Measurements from ENCODE around the gene SOX30. TPM values are rescaled to one million over a fixed set of nuclear protein-coding genes. Genes with fewer than 3 reads are reported as not detected.
"Not testable (repeated sequence)": the region's sequence is repeated elsewhere in the genome, so short reads cannot be mapped to it uniquely, and the experiment has no call there.

SOX30 gene
- total RNA-seq (2021): 0.41 to 0.55 TPM (median 0.46 TPM) in 3 replicates
- percentile 17 among the genes with signal in this experiment for Bru-seq, nascent RNA
- long read RNA-seq, experiment 1, partial matches to known transcripts: 0 of 3 reads
- long read RNA-seq, experiment 1, other reads (novel, unspliced or antisense): 2 of 3 reads
- long read RNA-seq, experiment 2, partial matches to known transcripts: 0 of 1 reads
- long read RNA-seq, experiment 2, other reads (novel, unspliced or antisense): 0 of 1 reads
- long read RNA-seq, experiment 3, partial matches to known transcripts: 1 of 1 reads
- long read RNA-seq, experiment 3, other reads (novel, unspliced or antisense): 0 of 1 reads

- H3K27me3 Mint-ChIP-seq (ENCODE audit: low read depth): peaks cover 45% of the 10 kb centered on the region
- no peak within 1 kb of the TSS for H3K27ac Mint-ChIP-seq
- ChIA-PET CTCF (interaction anchor here (0.7 to 1.7 kb wide), 6 partner anchors 15 to 281 kb away, joined by 3 to 5 read pairs (median 4); no protein-coding TSS in a partner anchor), POLR2A (interaction anchor here (0.6 to 1.8 kb wide), 2 partner anchors 32 to 80 kb away, joined by 3 to 4 read pairs; partner anchors contain the start of gene THG1L)
- DNase-seq (ENCODE audit: low spot score) (no peak), ATAC-seq (no peak)
- peak within 1 kb of the TSS; percentile 57 for H3K4me3 Mint-ChIP-seq
- peaks cover 22% of the 10 kb centered on the region for H3K36me3 Mint-ChIP-seq
- no peaks in the 10 kb centered on the region for H3K4me1 Mint-ChIP-seq
- TF ChIP-seq, protein P1, sequence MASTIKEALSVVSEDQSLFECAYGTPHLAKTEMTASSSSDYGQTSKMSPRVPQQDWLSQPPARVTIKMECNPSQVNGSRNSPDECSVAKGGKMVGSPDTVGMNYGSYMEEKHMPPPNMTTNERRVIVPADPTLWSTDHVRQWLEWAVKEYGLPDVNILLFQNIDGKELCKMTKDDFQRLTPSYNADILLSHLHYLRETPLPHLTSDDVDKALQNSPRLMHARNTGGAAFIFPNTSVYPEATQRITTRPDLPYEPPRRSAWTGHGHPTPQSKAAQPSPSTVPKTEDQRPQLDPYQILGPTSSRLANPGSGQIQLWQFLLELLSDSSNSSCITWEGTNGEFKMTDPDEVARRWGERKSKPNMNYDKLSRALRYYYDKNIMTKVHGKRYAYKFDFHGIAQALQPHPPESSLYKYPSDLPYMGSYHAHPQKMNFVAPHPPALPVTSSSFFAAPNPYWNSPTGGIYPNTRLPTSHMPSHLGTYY (CRISPR knock-in tag; IDR thresholded peaks at IDR 0.05): no peak
- no peak for TF ChIP-seq ATF3 (CRISPR knock-in tag; conservative IDR thresholded peaks at IDR 0.05)
- no peak for TF ChIP-seq TP53 (CRISPR knock-in tag; IDR thresholded peaks at IDR 0.05)
- TF ChIP-seq, protein P2, sequence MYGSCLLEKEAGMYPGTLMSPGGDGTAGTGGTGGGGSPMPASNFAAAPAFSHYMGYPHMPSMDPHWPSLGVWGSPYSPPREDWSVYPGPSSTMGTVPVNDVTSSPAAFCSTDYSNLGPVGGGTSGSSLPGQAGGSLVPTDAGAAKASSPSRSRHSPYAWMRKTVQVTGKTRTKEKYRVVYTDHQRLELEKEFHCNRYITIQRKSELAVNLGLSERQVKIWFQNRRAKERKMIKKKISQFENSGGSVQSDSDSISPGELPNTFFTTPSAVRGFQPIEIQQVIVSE (CRISPR knock-in tag; IDR thresholded peaks at IDR 0.05; ENCODE audit: borderline replicate concordance): no peak
- TF ChIP-seq ELF4 (CRISPR knock-in tag; IDR thresholded peaks at IDR 0.05; ENCODE audit: low read depth): no peak
- TF ChIP-seq CREM (CRISPR knock-in tag; IDR thresholded peaks at IDR 0.05): no peak
- no peak for TF ChIP-seq SP1 (CRISPR knock-in tag; conservative IDR thresholded peaks at IDR 0.05)
- TF ChIP-seq, protein P3, sequence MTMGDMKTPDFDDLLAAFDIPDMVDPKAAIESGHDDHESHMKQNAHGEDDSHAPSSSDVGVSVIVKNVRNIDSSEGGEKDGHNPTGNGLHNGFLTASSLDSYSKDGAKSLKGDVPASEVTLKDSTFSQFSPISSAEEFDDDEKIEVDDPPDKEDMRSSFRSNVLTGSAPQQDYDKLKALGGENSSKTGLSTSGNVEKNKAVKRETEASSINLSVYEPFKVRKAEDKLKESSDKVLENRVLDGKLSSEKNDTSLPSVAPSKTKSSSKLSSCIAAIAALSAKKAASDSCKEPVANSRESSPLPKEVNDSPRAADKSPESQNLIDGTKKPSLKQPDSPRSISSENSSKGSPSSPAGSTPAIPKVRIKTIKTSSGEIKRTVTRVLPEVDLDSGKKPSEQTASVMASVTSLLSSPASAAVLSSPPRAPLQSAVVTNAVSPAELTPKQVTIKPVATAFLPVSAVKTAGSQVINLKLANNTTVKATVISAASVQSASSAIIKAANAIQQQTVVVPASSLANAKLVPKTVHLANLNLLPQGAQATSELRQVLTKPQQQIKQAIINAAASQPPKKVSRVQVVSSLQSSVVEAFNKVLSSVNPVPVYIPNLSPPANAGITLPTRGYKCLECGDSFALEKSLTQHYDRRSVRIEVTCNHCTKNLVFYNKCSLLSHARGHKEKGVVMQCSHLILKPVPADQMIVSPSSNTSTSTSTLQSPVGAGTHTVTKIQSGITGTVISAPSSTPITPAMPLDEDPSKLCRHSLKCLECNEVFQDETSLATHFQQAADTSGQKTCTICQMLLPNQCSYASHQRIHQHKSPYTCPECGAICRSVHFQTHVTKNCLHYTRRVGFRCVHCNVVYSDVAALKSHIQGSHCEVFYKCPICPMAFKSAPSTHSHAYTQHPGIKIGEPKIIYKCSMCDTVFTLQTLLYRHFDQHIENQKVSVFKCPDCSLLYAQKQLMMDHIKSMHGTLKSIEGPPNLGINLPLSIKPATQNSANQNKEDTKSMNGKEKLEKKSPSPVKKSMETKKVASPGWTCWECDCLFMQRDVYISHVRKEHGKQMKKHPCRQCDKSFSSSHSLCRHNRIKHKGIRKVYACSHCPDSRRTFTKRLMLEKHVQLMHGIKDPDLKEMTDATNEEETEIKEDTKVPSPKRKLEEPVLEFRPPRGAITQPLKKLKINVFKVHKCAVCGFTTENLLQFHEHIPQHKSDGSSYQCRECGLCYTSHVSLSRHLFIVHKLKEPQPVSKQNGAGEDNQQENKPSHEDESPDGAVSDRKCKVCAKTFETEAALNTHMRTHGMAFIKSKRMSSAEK (CRISPR knock-in tag; IDR thresholded peaks at IDR 0.05; ENCODE audit: borderline replicate concordance): no peak
- no peak for TF ChIP-seq PRRX2 (CRISPR knock-in tag; IDR thresholded peaks at IDR 0.05)
- no peak for TF ChIP-seq ZNF317 (CRISPR knock-in tag; IDR thresholded peaks at IDR 0.05; ENCODE audit: borderline replicate concordance, low read depth)
- TF ChIP-seq CBFB (CRISPR knock-in tag; IDR thresholded peaks at IDR 0.05; ENCODE audit: low read depth): no peak
- TF ChIP-seq ZNF232 (CRISPR knock-in tag; IDR thresholded peaks at IDR 0.05): no peak
- TF ChIP-seq ZNF263 (CRISPR knock-in tag; IDR thresholded peaks at IDR 0.05; ENCODE audit: low read depth): no peak
- TF ChIP-seq, protein P4, sequence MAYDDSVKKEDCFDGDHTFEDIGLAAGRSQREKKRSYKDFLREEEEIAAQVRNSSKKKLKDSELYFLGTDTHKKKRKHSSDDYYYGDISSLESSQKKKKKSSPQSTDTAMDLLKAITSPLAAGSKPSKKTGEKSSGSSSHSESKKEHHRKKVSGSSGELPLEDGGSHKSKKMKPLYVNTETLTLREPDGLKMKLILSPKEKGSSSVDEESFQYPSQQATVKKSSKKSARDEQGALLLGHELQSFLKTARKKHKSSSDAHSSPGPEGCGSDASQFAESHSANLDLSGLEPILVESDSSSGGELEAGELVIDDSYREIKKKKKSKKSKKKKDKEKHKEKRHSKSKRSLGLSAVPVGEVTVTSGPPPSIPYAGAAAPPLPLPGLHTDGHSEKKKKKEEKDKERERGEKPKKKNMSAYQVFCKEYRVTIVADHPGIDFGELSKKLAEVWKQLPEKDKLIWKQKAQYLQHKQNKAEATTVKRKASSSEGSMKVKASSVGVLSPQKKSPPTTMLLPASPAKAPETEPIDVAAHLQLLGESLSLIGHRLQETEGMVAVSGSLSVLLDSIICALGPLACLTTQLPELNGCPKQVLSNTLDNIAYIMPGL (CRISPR knock-in tag; IDR thresholded peaks at IDR 0.05): no peak
- peaks cover 40% of the 10 kb centered on the region for H3K9me3 Mint-ChIP-seq
Observed at GRCh38 chr5:157652377-157652692, at the start of gene SOX30. TSS of gene SOX30 (minus strand) at chr5:157652438. CDS start at chr5:157652078, 360 bp downstream.

DNA sequence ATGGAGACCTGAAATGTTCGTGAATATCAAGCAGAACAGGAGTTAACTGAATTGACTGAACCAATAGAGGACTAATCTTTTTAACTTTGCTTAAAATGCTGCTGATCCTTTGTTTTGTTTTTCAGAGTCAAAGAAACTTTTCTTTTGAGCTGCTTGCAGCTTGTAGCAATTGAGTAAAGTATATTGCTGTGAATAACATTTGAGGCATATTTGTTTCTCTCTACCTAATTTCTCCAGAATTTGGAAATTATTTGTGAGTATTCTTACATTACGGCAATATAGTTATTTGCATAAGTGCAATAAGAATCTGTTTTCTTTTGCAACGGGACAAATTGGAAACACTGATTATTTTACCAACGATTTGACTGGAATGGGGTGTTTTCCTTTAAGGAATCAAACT is 46.4 kb upstream of the SOX30 start:
- H3K4me1 Mint-ChIP-seq; H3K27ac Mint-ChIP-seq; H3K4me3 Mint-ChIP-seq; H3K27me3 Mint-ChIP-seq (ENCODE audit: low read depth); CTCF ChIA-PET; DNase-seq (ENCODE audit: low spot score); ATAC-seq; POLR2A ChIA-PET: not testable (repeated sequence)
- H3K36me3 Mint-ChIP-seq: peaks cover 36% of the 10 kb centered on the region
- H3K9me3 Mint-ChIP-seq: peaks cover 56% of the 10 kb centered on the region

DNA sequence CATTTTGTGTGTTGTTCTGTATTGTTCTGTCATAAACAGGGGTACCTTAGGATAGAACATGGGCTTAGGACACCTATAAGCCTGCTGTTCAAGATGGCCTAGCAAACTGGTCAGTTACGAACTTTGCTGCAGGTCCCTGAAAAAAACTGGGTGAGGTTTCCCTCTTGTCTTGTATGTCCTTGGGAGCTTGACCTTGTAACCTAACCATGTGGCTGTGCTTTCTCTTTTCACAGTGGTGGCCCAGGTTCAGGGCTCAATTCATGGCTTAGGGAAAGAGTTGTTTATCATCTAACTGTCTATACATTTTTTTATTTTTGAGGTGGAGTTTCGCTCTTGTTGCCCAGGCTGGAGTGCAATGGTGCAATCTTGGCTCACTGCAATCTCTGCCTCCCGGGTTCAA is 43.9 kb upstream of the SOX30 start:
- POLR2A ChIA-PET; H3K4me1 Mint-ChIP-seq; H3K27ac Mint-ChIP-seq; ATAC-seq; CTCF ChIA-PET; DNase-seq (ENCODE audit: low spot score); H3K4me3 Mint-ChIP-seq; H3K27me3 Mint-ChIP-seq (ENCODE audit: low read depth): not testable (repeated sequence)
- Mint-ChIP-seq H3K36me3 (peaks cover 36% of the 10 kb centered on the region), H3K9me3 (peaks cover 61% of the 10 kb centered on the region)

GRCh38 chr5:157693816-157694215 is 41.6 kb upstream of the SOX30 start:
- peaks cover 23% of the 10 kb centered on the region for H3K36me3 Mint-ChIP-seq
- POLR2A ChIA-PET; DNase-seq (ENCODE audit: low spot score); ATAC-seq; H3K4me3 Mint-ChIP-seq; H3K27ac Mint-ChIP-seq; H3K4me1 Mint-ChIP-seq; H3K27me3 Mint-ChIP-seq (ENCODE audit: low read depth): not testable (repeated sequence)
- CTCF ChIA-PET: interaction anchor here (1.1 kb wide), 1 partner anchor 50 kb away, joined by 4 read pairs; the partner anchor contains the start of gene LSM11
- H3K9me3 Mint-ChIP-seq: peaks cover 45% of the 10 kb centered on the region

Data from WTC11 (cell line).